Measurements from ENCODE around the gene TP53. TPM values are rescaled to one million over a fixed set of nuclear protein-coding genes. Genes with fewer than 3 reads are reported as not detected.

Gene TP53
- total and polyA plus RNA-seq, 2 of the 4 experiments (the other 2 are of a cell fraction) = 31.2 to 48.5 TPM

GRCh38 chr17:7687908-7688807 lies 868 bp upstream of the TP53 start, which contains the start of gene WRAP53:
TSS of gene WRAP53 (plus strand) at chr17:7688477. CDS start at chr17:7688649, 172 bp downstream.
- peaks cover 4% of the 10 kb centered on the region for H4K20me1 ChIP-seq (ENCODE audit: insufficient read depth, low read length)
- peak within 1 kb of the TSS; percentile 93 for H4K91ac ChIP-seq (ENCODE audit: insufficient read depth, low read depth, low read length)
- 1% methylated on average over 16 of the region's 51 CpGs; no CpG with 5 or more reads in 1 of the 2 experiments for WGBS, 2 experiments (ENCODE audit: extremely low coverage in 2 of 2, insufficient read length in 1 of 2)
- peak within 1 kb of the TSS; percentile 86 to 95 for H4K8ac ChIP-seq (ENCODE audit: low read depth in 2 of 2, low read length in 2 of 2)
- ATAC-seq (ENCODE audit: low read depth) = peak; percentile 90
- ChIA-PET POLR2A (ENCODE audit: unreplicated experiment) (interaction anchor here (0.6 to 3.0 kb wide), 5 partner anchors 11 to 189 kb away, joined by 3 to 9 read pairs (median 3); partner anchors contain the start of genes MPDU1 and SAT2), CTCF (interaction anchor here (0.5 to 4.1 kb wide), 16 partner anchors 14 to 642 kb away, joined by 3 to 27 read pairs (median 4); partner anchors contain the start of genes CD68, EFNB3, FXR2 and MPDU1)
- H2AK9ac ChIP-seq (replicated peaks; ENCODE audit: low read depth, low read length, poor library complexity) = peak within 1 kb of the TSS; percentile 95
- peak within 1 kb of the TSS; percentile 93 for H3K4me2 ChIP-seq (ENCODE audit: low read depth, low read length)
- peak within 1 kb of the TSS; percentile 88 for H2BK120ac ChIP-seq (ENCODE audit: low read depth, low read length)
- H3K23ac ChIP-seq (ENCODE audit: low read depth, low read length) = peak within 1 kb of the TSS; percentile 98
- H3K79me1 ChIP-seq (ENCODE audit: low read depth in 1 of 2, low read length in 2 of 2) = peaks cover 15 to 54% of the 10 kb centered on the region in 2 experiments
- H2BK15ac ChIP-seq (ENCODE audit: low read depth, low read length) = peak within 1 kb of the TSS; percentile 38; the same call in 1 of the 3 replicates
- H3K14ac ChIP-seq (replicated peaks; ENCODE audit: low read depth, low read length) = peak within 1 kb of the TSS; percentile 94
- in situ Hi-C loops (cut with MboI; ENCODE audit: low sequenced_read_pairs) = no loop called here
- peak within 1 kb of the TSS; percentile 90 for H2AFZ ChIP-seq (replicated peaks; ENCODE audit: low read length, poor library complexity)
- H3K4me1 ChIP-seq (ENCODE audit: control insufficient read depth, insufficient read depth, low read length) = no peaks in the 10 kb centered on the region
- no peak for TF ChIP-seq RFX5 (IDR thresholded peaks at IDR 0.05; ENCODE audit: low read depth, low read length)
- no peak for TF ChIP-seq BHLHE40 (IDR thresholded peaks at IDR 0.05; ENCODE audit: low read depth, low read length)
- peak; percentile 48 for TF ChIP-seq POLR2A (IDR thresholded peaks at IDR 0.05; ENCODE audit: low read depth, low read length)
- TF ChIP-seq MAZ (IDR thresholded peaks at IDR 0.05; ENCODE audit: borderline replicate concordance, low read depth, low read length) = 0 out of 2 replicates have a peak, but pooled peaks have one; percentile 51
- peak; percentile 57 for TF ChIP-seq RCOR1 (IDR thresholded peaks at IDR 0.05; ENCODE audit: insufficient replicate concordance, low read length)
- TF ChIP-seq CTCF (conservative IDR thresholded peaks at IDR 0.05; ENCODE audit: low read depth, low read length) = peak; percentile 99; the same call in 1 of the 2 replicates
- TF ChIP-seq SMC3 (IDR thresholded peaks at IDR 0.05; ENCODE audit: low read depth, low read length) = peak; percentile 75
- peak; percentile 78 for TF ChIP-seq RAD21 (IDR thresholded peaks at IDR 0.05; ENCODE audit: low read length)
- no peak for TF ChIP-seq ELK1 (IDR thresholded peaks at IDR 0.05; ENCODE audit: borderline replicate concordance, low read depth, low read length)
- TF ChIP-seq USF2 (IDR thresholded peaks at IDR 0.05; ENCODE audit: low read depth, low read length) = peak; percentile 45; the same call in 1 of the 2 replicates
- H2AK5ac ChIP-seq (ENCODE audit: low read depth, low read length) = peak within 1 kb of the TSS; percentile 87
- dilution Hi-C loops (cut with HindIII; ENCODE audit: low sequenced_read_pairs, unreplicated experiment) = no loop called here
- intact Hi-C loops (cut with micrococcal nuclease) = loop anchor here (1.0 to 5.0 kb wide), 4 partner anchors 54 to 206 kb away; partner anchors contain the start of genes FXR2, POLR2A and SLC35G6
- no peaks in the 10 kb centered on the region for H3K9me3 ChIP-seq (ENCODE audit: control insufficient read depth, insufficient read depth, low read length)
- peak within 1 kb of the TSS; percentile 97 for H3K4ac ChIP-seq (ENCODE audit: low read depth, low read length)
- peak within 1 kb of the TSS; percentile 95 for H2BK5ac ChIP-seq (ENCODE audit: low read depth, low read length, poor library complexity, severe bottlenecking)
- H3K4me3 ChIP-seq (ENCODE audit: insufficient read depth, low read depth, low read length) = peak within 1 kb of the TSS; percentile 83
- H3K9ac ChIP-seq (ENCODE audit: low read depth, low read length) = peak within 1 kb of the TSS; percentile 96
- H3K18ac ChIP-seq (ENCODE audit: low read depth, low read length) = no peak within 1 kb of the TSS
- H3K27ac ChIP-seq (ENCODE audit: insufficient read depth, low read length) = peak within 1 kb of the TSS; percentile 96
- no peaks in the 10 kb centered on the region for H3K36me3 ChIP-seq (ENCODE audit: control insufficient read depth, insufficient read depth, low read length)
- H3K56ac ChIP-seq (ENCODE audit: extremely low read depth, insufficient read depth, low read length) = peak within 1 kb of the TSS; percentile 99
- no peaks in the 10 kb centered on the region for H3K27me3 ChIP-seq (ENCODE audit: control insufficient read depth, insufficient read depth, low read length)
- peak within 1 kb of the TSS; percentile 98 for H4K5ac ChIP-seq (ENCODE audit: low read depth, low read length)
- BruUV-seq (replicated peaks) = no TSS peak
- DNase-seq = peak; percentile 99
- H3K9me1 ChIP-seq (ENCODE audit: insufficient read depth, low read length) = no peaks in the 10 kb centered on the region
- H2BK20ac ChIP-seq (ENCODE audit: low read depth, low read length) = peak within 1 kb of the TSS; percentile 46; the same call in 1 of the 2 replicates
